ENCODE measurements around the gene TMTC2.

The TMTC2 gene

GRCh38 chr12:83168751-83169150, 482.0 kb downstream of the TMTC2 start:
- CTCF ChIA-PET: no interaction called here
- DNase-seq: no peak
- H3K9me3 ChIP-seq (ENCODE audit: control extremely low read depth in 1 of 5, control insufficient read depth in 4 of 5, insufficient read depth in 2 of 5, low read depth in 1 of 5, low read length in 4 of 5): no peaks in the 10 kb centered on the region

GRCh38 chr12:83172441-83172840, 485.7 kb downstream of the TMTC2 start:
- DNase-seq: no peak
- no peaks in the 10 kb centered on the region for H3K4me1 ChIP-seq (ENCODE audit: control extremely low read depth in 1 of 4, control insufficient read depth in 4 of 4, insufficient read depth in 4 of 4, low read length in 3 of 4)
- POLR2A ChIA-PET: no interaction called here
- no peaks in the 10 kb centered on the region for H3K36me3 ChIP-seq (ENCODE audit: control insufficient read depth in 4 of 4, insufficient read depth in 4 of 4, low read length in 3 of 4)
- WGBS (ENCODE audit: insufficient coverage): no CpG with 5 or more reads among the region's 2 CpGs
- H3K9me3 ChIP-seq (ENCODE audit: control extremely low read depth in 1 of 5, control insufficient read depth in 4 of 5, insufficient read depth in 2 of 5, low read depth in 1 of 5, low read length in 4 of 5): no peaks in the 10 kb centered on the region
- H3K27ac ChIP-seq (ENCODE audit: insufficient read depth in 1 of 2, low read depth in 1 of 2, low read length in 2 of 2, poor library complexity in 1 of 2, severe bottlenecking in 2 of 2): no peak overlapping the region
- no peak overlapping the region for H3K4me3 ChIP-seq (ENCODE audit: control insufficient read depth in 1 of 7, extremely low read depth in 1 of 7, insufficient read depth in 4 of 7, low read depth in 2 of 7, low read length in 6 of 7)
- CTCF ChIA-PET: no interaction called here
- H3K27me3 ChIP-seq (replicated peaks in 2 of 5; ENCODE audit: control insufficient read depth in 4 of 5, insufficient read depth in 5 of 5, low read length in 4 of 5): no peaks in the 10 kb centered on the region

More at GRCh38 chr12:83168751-83169150, 482.0 kb downstream of the TMTC2 start:
- Histone ChIP-seq H3K4me1 (ENCODE audit: control extremely low read depth in 1 of 4, control insufficient read depth in 4 of 4, insufficient read depth in 4 of 4, low read length in 3 of 4) (no peaks in the 10 kb centered on the region), H3K4me3 (ENCODE audit: control insufficient read depth in 1 of 7, extremely low read depth in 1 of 7, insufficient read depth in 4 of 7, low read depth in 2 of 7, low read length in 6 of 7) (no peak overlapping the region), H3K27ac (ENCODE audit: insufficient read depth in 1 of 2, low read depth in 1 of 2, low read length in 2 of 2, poor library complexity in 1 of 2, severe bottlenecking in 2 of 2) (no peak overlapping the region), H3K27me3 (replicated peaks in 2 of 5; ENCODE audit: control insufficient read depth in 4 of 5, insufficient read depth in 5 of 5, low read length in 4 of 5) (no peaks in the 10 kb centered on the region), H3K36me3 (ENCODE audit: control insufficient read depth in 4 of 4, insufficient read depth in 4 of 4, low read length in 3 of 4) (no peaks in the 10 kb centered on the region)
- 92% methylated on average over 1 of the region's 1 CpG for WGBS (ENCODE audit: insufficient coverage)
- POLR2A ChIA-PET: no interaction called here

- Histone ChIP-seq H3K36me3 (ENCODE audit: control insufficient read depth in 4 of 4, insufficient read depth in 4 of 4, low read length in 3 of 4) (no peaks in the 10 kb centered on the region), H3K27ac (ENCODE audit: insufficient read depth in 1 of 2, low read depth in 1 of 2, low read length in 2 of 2, poor library complexity in 1 of 2, severe bottlenecking in 2 of 2) (no peak overlapping the region), H3K4me1 (ENCODE audit: control extremely low read depth in 1 of 4, control insufficient read depth in 4 of 4, insufficient read depth in 4 of 4, low read length in 3 of 4) (no peaks in the 10 kb centered on the region), H3K9me3 (ENCODE audit: control extremely low read depth in 1 of 5, control insufficient read depth in 4 of 5, insufficient read depth in 2 of 5, low read depth in 1 of 5, low read length in 4 of 5) (no peaks in the 10 kb centered on the region), H3K4me3 (ENCODE audit: control insufficient read depth in 1 of 7, extremely low read depth in 1 of 7, insufficient read depth in 4 of 7, low read depth in 2 of 7, low read length in 6 of 7) (no peak overlapping the region), H3K27me3 (replicated peaks in 2 of 5; ENCODE audit: control insufficient read depth in 4 of 5, insufficient read depth in 5 of 5, low read length in 4 of 5) (no peaks in the 10 kb centered on the region)
- WGBS (ENCODE audit: insufficient coverage): 100% methylated on average over 1 of the region's 7 CpGs
- DNase-seq: no peak
- ChIA-PET POLR2A (no interaction called here), CTCF (no interaction called here)
Observed at GRCh38 chr12:83172866-83173649, 486.4 kb downstream of the TMTC2 start.

GRCh38 chr12:83179999-83180398, 493.3 kb downstream of the TMTC2 start:
- CTCF ChIA-PET: interaction anchor here (0.6 kb wide), 1 partner anchor 1716 kb away, joined by 3 read pairs; no protein-coding TSS in a partner anchor
- no peaks in the 10 kb centered on the region for H3K4me1 ChIP-seq (ENCODE audit: control extremely low read depth in 1 of 4, control insufficient read depth in 4 of 4, insufficient read depth in 4 of 4, low read length in 3 of 4)
- POLR2A ChIA-PET: no interaction called here

GRCh38 chr12:83181074-83181473, 494.4 kb downstream of the TMTC2 start:
- no peaks in the 10 kb centered on the region for H3K27me3 ChIP-seq (replicated peaks in 2 of 5; ENCODE audit: control insufficient read depth in 4 of 5, insufficient read depth in 5 of 5, low read length in 4 of 5)
- WGBS (ENCODE audit: insufficient coverage): no CpG with 5 or more reads among the region's 1 CpG
- H3K36me3 ChIP-seq (ENCODE audit: control insufficient read depth in 4 of 4, insufficient read depth in 4 of 4, low read length in 3 of 4): no peaks in the 10 kb centered on the region
- no peak overlapping the region for H3K4me3 ChIP-seq (ENCODE audit: control insufficient read depth in 1 of 7, extremely low read depth in 1 of 7, insufficient read depth in 4 of 7, low read depth in 2 of 7, low read length in 6 of 7)
- H3K27ac ChIP-seq (ENCODE audit: insufficient read depth in 1 of 2, low read depth in 1 of 2, low read length in 2 of 2, poor library complexity in 1 of 2, severe bottlenecking in 2 of 2): no peak overlapping the region
- ChIA-PET CTCF (no interaction called here), POLR2A (no interaction called here)
- no peaks in the 10 kb centered on the region for H3K4me1 ChIP-seq (ENCODE audit: control extremely low read depth in 1 of 4, control insufficient read depth in 4 of 4, insufficient read depth in 4 of 4, low read length in 3 of 4)
- no peaks in the 10 kb centered on the region for H3K9me3 ChIP-seq (ENCODE audit: control extremely low read depth in 1 of 5, control insufficient read depth in 4 of 5, insufficient read depth in 2 of 5, low read depth in 1 of 5, low read length in 4 of 5)
- DNase-seq: no peak

More at GRCh38 chr12:83179999-83180398, 493.3 kb downstream of the TMTC2 start:
- no peak overlapping the region for H3K4me3 ChIP-seq (ENCODE audit: control insufficient read depth in 1 of 7, extremely low read depth in 1 of 7, insufficient read depth in 4 of 7, low read depth in 2 of 7, low read length in 6 of 7)
- H3K9me3 ChIP-seq (ENCODE audit: control extremely low read depth in 1 of 5, control insufficient read depth in 4 of 5, insufficient read depth in 2 of 5, low read depth in 1 of 5, low read length in 4 of 5): no peaks in the 10 kb centered on the region
- no peak for DNase-seq
- H3K36me3 ChIP-seq (ENCODE audit: control insufficient read depth in 4 of 4, insufficient read depth in 4 of 4, low read length in 3 of 4): no peaks in the 10 kb centered on the region
- H3K27ac ChIP-seq (ENCODE audit: insufficient read depth in 1 of 2, low read depth in 1 of 2, low read length in 2 of 2, poor library complexity in 1 of 2, severe bottlenecking in 2 of 2): no peak overlapping the region
- no peaks in the 10 kb centered on the region for H3K27me3 ChIP-seq (replicated peaks in 2 of 5; ENCODE audit: control insufficient read depth in 4 of 5, insufficient read depth in 5 of 5, low read length in 4 of 5)

- Histone ChIP-seq H3K4me3 (ENCODE audit: control insufficient read depth in 1 of 7, extremely low read depth in 1 of 7, insufficient read depth in 4 of 7, low read depth in 2 of 7, low read length in 6 of 7) (no peak overlapping the region), H3K27ac (ENCODE audit: insufficient read depth in 1 of 2, low read depth in 1 of 2, low read length in 2 of 2, poor library complexity in 1 of 2, severe bottlenecking in 2 of 2) (no peak overlapping the region), H3K9me3 (ENCODE audit: control extremely low read depth in 1 of 5, control insufficient read depth in 4 of 5, insufficient read depth in 2 of 5, low read depth in 1 of 5, low read length in 4 of 5) (no peaks in the 10 kb centered on the region), H3K4me1 (ENCODE audit: control extremely low read depth in 1 of 4, control insufficient read depth in 4 of 4, insufficient read depth in 4 of 4, low read length in 3 of 4) (no peaks in the 10 kb centered on the region), H3K36me3 (ENCODE audit: control insufficient read depth in 4 of 4, insufficient read depth in 4 of 4, low read length in 3 of 4) (no peaks in the 10 kb centered on the region), H3K27me3 (replicated peaks in 2 of 5; ENCODE audit: control insufficient read depth in 4 of 5, insufficient read depth in 5 of 5, low read length in 4 of 5) (no peaks in the 10 kb centered on the region)
- no peak for DNase-seq
- ChIA-PET POLR2A (no interaction called here), CTCF (interaction anchor here (0.7 kb wide), 1 partner anchor 47 kb away, joined by 3 read pairs; no protein-coding TSS in a partner anchor)
Observed at GRCh38 chr12:83183132-83183531, 496.4 kb downstream of the TMTC2 start.

Data from common myeloid progenitor, CD34-positive (primary cell).